CD4-positive, alpha-beta T cell treated with Interleukin-4 for 4 hours (primary cell): ENCODE measurements around the gene MBD6.
A peak's percentile ranks its signal among the peaks of the same experiment; 100 is the strongest.
"Not testable (repeated sequence)": the region's sequence is repeated elsewhere in the genome, so short reads cannot be mapped to it uniquely, and the experiment has no call there.

Experiments used
- DNase-seq: peaks from one replicate; pipeline ENCODE4 v3.0.0-alpha.2; 2020

The MBD6 gene

DNA sequence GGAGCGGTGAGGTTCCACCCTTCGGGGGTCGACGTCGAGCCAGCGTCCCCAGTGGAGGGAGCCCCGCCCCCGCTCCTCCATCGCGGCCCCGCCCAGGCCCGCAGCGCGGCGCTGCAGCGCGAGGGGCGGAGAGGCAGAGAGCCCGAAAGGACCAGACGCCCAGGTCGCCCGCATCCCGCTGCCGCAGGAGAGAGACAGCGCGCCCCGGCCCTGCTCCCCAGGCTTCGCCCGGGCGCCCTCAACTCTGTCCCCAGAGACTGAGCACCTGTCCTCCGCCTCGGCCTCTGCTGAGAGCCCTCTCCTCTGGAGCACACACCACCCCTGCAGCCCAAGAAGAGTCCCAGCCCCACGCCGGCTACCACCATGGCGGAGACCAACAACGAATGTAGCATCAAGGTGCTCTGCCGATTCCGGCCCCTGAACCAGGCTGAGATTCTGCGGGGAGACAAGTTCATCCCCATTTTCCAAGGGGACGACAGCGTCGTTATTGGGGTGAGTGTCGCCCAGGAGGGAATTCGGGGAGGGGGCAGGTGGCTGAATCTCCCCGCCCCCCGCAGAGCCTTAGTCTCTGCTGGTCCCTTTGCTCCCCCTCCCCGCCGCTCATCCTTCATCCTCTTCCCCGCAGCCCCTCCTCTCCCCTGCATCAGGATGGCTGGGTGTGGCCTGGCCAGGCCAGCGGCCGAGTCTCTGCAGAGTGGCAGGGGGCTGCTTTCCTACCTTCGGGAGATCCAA is 27.5 kb downstream of the MBD6 start, which contains the start of gene KIF5A:
Gene KIF5A, plus strand, starts transcription at position 136 of the 732 bp plus-strand sequence. Its CDS starts 228 bp downstream, at position 364.
- DNase-seq: peak; percentile 31

- DNase-seq: no peak
Observed at GRCh38 chr12:57550641-57551549, 28.3 kb downstream of the MBD6 start.

DNA sequence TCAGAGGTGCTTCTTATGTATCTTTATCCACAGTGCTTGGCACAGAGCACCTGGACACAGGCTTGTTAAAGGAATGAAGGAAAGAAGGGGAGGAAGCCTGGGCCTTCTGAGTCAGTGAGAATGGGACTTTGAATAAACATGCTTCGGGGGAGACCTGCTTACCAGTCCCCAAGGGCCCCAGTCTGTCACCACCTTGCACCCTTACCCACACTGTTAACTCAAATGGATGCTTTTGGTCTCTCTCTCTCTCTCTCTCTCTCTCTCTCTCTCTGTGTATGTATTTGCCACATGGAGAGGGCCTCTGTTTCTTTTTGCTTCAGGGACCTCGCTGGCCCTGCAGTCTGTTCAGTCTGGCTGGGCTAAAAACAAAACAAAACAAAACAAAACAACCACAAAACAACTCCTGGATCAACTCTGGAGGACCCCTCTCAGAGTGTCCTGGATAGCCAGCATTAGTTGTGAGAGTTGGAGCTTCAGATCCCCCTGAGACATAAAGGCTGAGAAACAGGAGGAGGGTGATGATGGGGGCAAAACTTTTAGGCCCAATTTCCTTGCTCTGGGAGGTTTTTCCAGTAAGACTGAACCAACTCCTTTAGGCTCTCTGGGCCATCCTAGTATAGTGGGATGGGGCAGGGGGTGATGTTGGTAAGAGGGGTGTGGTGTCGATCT is 29.1 kb downstream of the MBD6 start:
- no peak for DNase-seq

DNA sequence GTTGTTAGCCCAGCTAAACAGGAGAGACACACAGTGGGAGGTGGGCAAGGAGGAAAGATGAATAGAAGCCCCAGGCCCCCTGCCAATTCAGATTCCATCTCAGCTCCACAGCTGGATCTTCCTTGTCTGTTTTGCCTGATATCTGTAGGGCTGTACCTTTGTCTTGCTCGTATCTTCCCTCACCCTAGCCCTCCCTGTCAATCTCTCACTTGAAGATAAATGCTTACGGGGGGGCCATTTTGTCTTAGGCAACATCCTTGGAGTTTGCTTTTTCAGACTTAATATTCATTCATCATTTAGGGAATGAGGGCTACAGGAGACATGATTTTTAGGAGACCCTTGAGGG is 29.7 kb downstream of the MBD6 start:
- DNase-seq: no peak

DNA sequence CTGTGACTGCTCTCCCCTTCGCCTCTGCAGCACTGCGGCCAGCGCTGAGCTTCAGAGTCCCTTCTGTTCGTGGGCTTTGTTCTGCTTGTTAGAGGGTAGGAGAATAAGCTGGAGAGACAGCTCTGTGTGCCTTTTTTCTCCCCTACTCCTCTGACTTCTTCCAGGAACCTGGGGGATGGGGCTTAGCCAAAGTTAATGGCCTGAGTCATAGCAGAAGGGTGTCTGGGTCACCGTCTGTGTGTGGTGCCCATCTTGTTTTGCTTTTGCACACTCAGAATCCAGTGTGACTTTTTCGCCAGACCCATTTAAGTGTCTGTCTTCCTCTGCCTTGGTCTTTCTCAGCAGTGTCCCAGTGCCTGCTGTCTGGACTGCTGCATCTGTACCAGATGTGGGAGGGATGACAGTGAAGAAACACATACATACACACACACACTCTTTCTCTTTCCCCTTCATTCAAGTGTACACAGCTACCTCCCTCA is 30.2 kb downstream of the MBD6 start:
- DNase-seq: no peak

GRCh38 chr12:57553343-57554202 is 30.9 kb downstream of the MBD6 start:
- no peak for DNase-seq

DNA sequence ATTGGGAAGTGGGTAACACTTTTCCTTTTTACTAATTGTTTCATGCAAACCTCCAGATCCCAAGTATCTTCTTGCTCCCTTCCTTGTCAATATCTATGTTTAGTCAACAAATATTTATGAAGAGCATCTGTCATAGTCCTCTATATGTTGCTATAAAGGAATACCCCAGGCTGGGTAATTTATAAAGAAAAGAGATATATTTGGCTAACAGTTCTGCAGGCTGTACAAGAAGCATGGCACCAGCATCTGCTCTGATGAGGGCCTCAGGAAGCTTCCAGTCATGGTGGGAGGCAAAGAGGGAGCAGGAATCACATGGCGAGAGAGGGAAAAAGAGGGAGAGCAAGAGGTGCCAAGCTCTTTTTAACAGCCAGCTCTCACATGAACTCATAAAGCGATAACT is 31.8 kb downstream of the MBD6 start:
- no peak for DNase-seq

DNA sequence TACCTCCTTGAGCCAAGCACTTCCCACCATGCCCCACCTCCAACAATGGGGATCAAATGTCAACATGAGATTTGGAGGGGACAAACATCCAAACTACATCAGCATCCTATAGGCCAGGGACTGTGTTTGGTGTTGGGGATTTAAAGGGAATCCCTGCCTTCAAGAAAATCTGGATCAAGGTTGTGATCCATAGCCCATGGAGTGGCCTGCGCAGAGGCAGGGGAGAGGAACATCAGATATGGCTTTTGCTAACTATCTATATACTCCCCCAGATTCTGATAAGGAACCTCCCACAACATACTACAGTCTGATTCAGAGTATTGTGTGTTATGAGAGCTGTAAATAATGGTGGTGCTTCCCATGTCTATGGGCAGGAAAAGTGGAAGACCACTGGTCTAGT is 32.3 kb downstream of the MBD6 start:
- no peak for DNase-seq

GRCh38 chr12:57558864-57559263 is 36.2 kb downstream of the MBD6 start:
- no peak for DNase-seq

GRCh38 chr12:57560516-57560915 is 37.9 kb downstream of the MBD6 start:
- no peak for DNase-seq

GRCh38 chr12:57561117-57561516 is 38.5 kb downstream of the MBD6 start:
- DNase-seq: not testable (repeated sequence)

GRCh38 chr12:57563358-57563757 is 40.7 kb downstream of the MBD6 start:
- no peak for DNase-seq

GRCh38 chr12:57564178-57564740 is 41.6 kb downstream of the MBD6 start:
- no peak for DNase-seq

- DNase-seq: no peak
Observed at GRCh38 chr12:57568838-57569237, 46.2 kb downstream of the MBD6 start.

- DNase-seq: no peak
Observed at GRCh38 chr12:57569858-57570257, 47.2 kb downstream of the MBD6 start.

GRCh38 chr12:57570438-57570837 is 47.8 kb downstream of the MBD6 start:
- DNase-seq: not testable (repeated sequence)

GRCh38 chr12:57571926-57572762 is 49.5 kb downstream of the MBD6 start:
- DNase-seq: no peak

DNA sequence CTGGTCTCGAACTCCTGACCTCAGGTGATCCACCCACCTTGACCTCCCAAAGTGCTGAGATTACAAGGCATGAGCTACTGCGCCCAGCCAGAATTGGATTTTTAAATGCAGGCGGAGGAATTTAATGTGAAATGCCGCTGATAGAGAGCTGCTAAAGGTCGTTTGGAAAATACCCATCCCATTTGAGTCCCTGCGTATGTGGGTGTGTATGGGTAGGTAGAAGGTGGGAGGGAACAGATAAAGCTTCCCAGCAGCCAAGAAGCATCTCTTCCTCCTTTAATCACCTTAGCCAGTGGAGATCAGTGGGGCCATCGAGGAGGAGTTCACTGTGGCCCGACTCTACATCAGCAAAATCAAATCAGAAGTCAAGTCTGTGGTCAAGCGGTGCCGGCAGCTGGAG is 52.2 kb downstream of the MBD6 start:
- DNase-seq: no peak

- no peak for DNase-seq
Observed at GRCh38 chr12:57575771-57576612, 53.4 kb downstream of the MBD6 start.

DNA sequence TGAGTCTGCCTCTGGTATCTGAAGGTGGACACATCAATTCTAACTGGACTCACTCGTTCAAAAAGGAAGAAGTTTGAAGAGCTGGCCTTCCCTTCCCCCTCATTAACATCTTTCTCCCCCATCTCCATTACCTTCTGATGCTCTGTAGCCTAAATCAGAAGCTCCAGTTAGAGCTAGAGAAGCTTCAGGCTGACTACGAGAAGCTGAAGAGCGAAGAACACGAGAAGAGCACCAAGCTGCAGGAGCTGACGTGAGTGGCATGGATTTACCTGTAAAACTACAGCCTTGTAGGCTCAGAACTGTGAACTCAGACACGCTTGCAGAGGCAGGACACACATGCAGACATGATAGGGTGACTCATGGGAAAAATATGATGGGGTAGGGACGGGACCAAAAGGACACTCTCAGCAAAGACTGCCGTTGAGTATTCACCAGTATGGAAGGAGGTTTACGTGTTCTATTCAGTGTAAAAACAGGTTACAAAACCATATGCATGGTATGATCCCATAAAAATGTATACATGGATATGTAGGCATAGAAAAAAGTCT is 54.1 kb downstream of the MBD6 start:
- DNase-seq: no peak
